Esophagus muscularis mucosa (tissue), 4 donors: ENCODE measurements around the gene PRR5L. TPM values are rescaled to one million over a fixed set of nuclear protein-coding genes. Genes with fewer than 3 reads are reported as not detected.

Experiments used
- DNase-seq: peaks from one replicate; pipeline ENCODE4 v3.0.0-alpha.2; 2017; ENCODE audit errors: extremely low spot score
- H3K27ac ChIP-seq, 4 donors: fragments of 200-600 bp; sonication (generic); replicated peaks in 1 of 4; 1 replicate in 3 of 4; 2 replicates in 1 of 4; pipeline ENCODE4 v1.5.1; 2016 to 2019; ENCODE audit warnings: mild to moderate bottlenecking in 1 of 4
- H3K27me3 ChIP-seq, 4 donors: fragments of 200-600 bp; sonication (generic); one replicate each; pipeline versions ENCODE4 v1.5.1 to v1.6.0; 2016 to 2019
- H3K36me3 ChIP-seq, 4 donors: fragments of 200-600 bp; sonication (generic); one replicate each; pipeline ENCODE4 v1.5.1; 2016 to 2019
- H3K4me1 ChIP-seq, 4 donors: fragments of 200-600 bp; sonication (generic); one replicate each; pipeline ENCODE4 v1.5.1; 2016 to 2019
- H3K4me3 ChIP-seq, 4 donors: fragments of 200-600 bp; sonication (generic); 1 replicate in 2 of 4; 2 replicates in 2 of 4; pipeline ENCODE4 v1.5.1; 2016 to 2019; ENCODE audit warnings: mild to moderate bottlenecking in 4 of 4, moderate library complexity in 1 of 4
- H3K9me3 ChIP-seq, 4 donors: fragments of 200-600 bp; sonication (generic); 1 replicate in 3 of 4; 2 replicates in 1 of 4; pipeline ENCODE4 v1.5.1; 2016 to 2019
- CTCF ChIP-seq, 3 experiments: fragments of 200-600 bp in 2 of 3; fragments of 450-650 bp in 1 of 3; sonication (generic) in 2 of 3; IDR thresholded peaks; one replicate each; pipeline ENCODE4 v1.5.1; 2017 to 2019; ENCODE audit warnings: antibody characterized with exemption in 3 of 3, mild to moderate bottlenecking in 2 of 3, moderate library complexity in 1 of 3
- EP300 ChIP-seq: sonication (generic); formaldehyde crosslinking; IDR thresholded peaks from one replicate; pipeline ENCODE4 v1.6.1; 2017; ENCODE audit warnings: antibody characterized with exemption
- POLR2A ChIP-seq: fragments of 450-650 bp; IDR thresholded peaks from one replicate; pipeline ENCODE4 v1.6.1; 2017; ENCODE audit warnings: antibody characterized with exemption, moderate library complexity, mild to moderate bottlenecking, low read depth
- POLR2AphosphoS5 ChIP-seq, 2 donors: sonication (generic); formaldehyde crosslinking; IDR thresholded peaks; one replicate each; pipeline ENCODE4 v1.6.1; 2017; ENCODE audit warnings: antibody characterized with exemption in 2 of 2
- WGBS: methylation state at CpG from one replicate; pipeline ENCODE4 v1.1.5; 2018; 5-methylcytosine and 5-hydroxymethylcytosine counted together
- intact Hi-C: fragments of 100-400 bp; cut with DNase I; formaldehyde crosslinking; loops from one replicate; pipeline ENCODE4 v1.15.1; 2023
- total RNA-seq, 4 donors: library from RNA; depleted of rRNA; stranded (reverse); fragments of >200 nt; gene quantifications; one replicate each; pipeline versions ENCODE4 v1.1.0 to v1.2.1, GENCODE V29; 2016

Gene PRR5L
- total RNA-seq, 4 donors from 2014 or later: 1.7 to 9.6 (median 3.1) TPM

DNA sequence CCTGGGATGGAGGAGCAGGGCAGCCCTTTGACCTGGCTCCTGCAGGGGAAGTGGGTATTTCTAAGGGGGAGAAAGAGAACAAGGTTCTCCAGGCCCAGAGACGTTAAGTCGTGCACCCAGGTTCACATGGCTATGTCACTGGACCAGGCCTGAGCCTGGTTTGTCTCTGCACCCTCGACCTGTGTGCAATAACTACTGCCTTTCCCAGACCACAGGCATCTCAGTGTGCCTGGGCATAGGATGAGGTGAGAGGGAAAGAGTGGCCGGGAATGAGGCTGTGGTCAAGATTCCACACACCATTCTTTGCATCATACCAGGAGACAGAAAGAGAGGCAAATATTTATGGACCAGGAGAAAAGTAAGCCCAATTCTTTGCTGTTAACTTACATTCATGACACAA, 66.8 kb downstream of the PRR5L start:
- H3K36me3 ChIP-seq: no peaks in the 10 kb centered on the region
- no peak overlapping the region for H3K27ac ChIP-seq
- intact Hi-C loops: no loop called here
- no peak overlapping the region for H3K4me3 ChIP-seq
- peaks cover 0 to 9% (median 7%) of the 10 kb centered on the region in 4 donors for H3K4me1 ChIP-seq
- WGBS: 70% methylated on average over 4 of the region's 4 CpGs
- peaks cover 0 to 29% (median 0%) of the 10 kb centered on the region in 4 donors for H3K27me3 ChIP-seq
- TF ChIP-seq CTCF (IDR thresholded peaks at IDR 0.05): no peak
- TF ChIP-seq EP300: no peak
- no peak for TF ChIP-seq POLR2AphosphoS5 (IDR thresholded peaks at IDR 0.05)
- DNase-seq: peak; percentile 60
- H3K9me3 ChIP-seq: no peaks in the 10 kb centered on the region

- Histone ChIP-seq H3K9me3 (no peaks in the 10 kb centered on the region), H3K27ac (no peak overlapping the region), H3K27me3 (peaks cover 0 to 26% (median 0%) of the 10 kb centered on the region in 4 donors), H3K4me1 (peaks cover 0 to 9% (median 7%) of the 10 kb centered on the region in 4 donors), H3K36me3 (no peaks in the 10 kb centered on the region), H3K4me3 (no peak overlapping the region)
- intact Hi-C loops: no loop called here
- peak; percentile 34 for DNase-seq
- 49% methylated on average over 5 of the region's 5 CpGs for WGBS
- TF ChIP-seq POLR2AphosphoS5 (IDR thresholded peaks at IDR 0.05) (no peak), CTCF (IDR thresholded peaks at IDR 0.05) (no peak)
Observed at GRCh38 chr11:36363361-36364268, 67.5 kb downstream of the PRR5L start.

DNA sequence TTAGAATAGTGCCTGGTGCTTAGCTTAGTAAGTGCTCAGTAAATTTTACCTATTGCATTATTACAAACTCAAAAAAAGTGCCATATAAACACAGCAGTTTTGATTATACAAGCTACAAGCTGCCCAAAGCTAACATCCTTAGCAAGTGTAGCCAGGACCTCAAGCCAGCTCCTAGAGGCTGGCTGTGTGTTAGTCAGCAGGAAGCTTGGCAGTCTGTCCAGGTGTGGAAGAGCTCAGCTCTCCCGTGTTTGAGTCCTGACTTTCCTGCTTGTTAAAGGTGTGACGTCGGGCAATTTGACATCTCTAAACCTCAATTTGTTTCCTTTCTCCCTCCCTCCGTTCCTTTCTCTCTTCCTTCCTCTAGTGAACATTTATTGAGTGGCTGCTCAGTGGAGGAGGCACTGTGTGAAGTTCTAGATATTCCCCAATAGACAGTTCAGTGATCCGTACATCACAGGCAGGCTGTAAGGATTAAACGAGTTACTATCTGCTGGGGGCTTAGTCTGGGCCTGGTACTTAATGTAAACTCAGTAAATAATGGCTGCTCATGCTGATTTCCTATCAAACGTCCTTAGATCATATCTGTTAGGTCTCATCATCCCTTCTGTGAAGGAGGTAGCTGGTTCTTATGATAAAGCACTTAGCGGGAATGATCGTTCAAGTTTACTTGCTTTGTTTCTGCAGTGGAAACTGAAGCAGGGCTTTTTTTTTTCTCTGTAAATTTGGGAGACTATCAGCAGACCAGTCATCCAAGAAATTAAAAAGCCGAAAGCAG, 68.7 kb downstream of the PRR5L start:
- TF ChIP-seq POLR2AphosphoS5 (IDR thresholded peaks at IDR 0.05) (no peak), EP300 (no peak), POLR2A (no peak), CTCF (IDR thresholded peaks at IDR 0.05) (no peak)
- Histone ChIP-seq H3K4me1 (peaks cover 0 to 9% (median 7%) of the 10 kb centered on the region in 4 donors), H3K27me3 (peaks cover 0 to 23% (median 0%) of the 10 kb centered on the region in 4 donors), H3K4me3 (no peak overlapping the region), H3K27ac (no peak overlapping the region), H3K36me3 (no peaks in the 10 kb centered on the region), H3K9me3 (no peaks in the 10 kb centered on the region)
- no peak for DNase-seq
- intact Hi-C loops: no loop called here
- WGBS: 59% methylated on average over 10 of the region's 10 CpGs

DNA sequence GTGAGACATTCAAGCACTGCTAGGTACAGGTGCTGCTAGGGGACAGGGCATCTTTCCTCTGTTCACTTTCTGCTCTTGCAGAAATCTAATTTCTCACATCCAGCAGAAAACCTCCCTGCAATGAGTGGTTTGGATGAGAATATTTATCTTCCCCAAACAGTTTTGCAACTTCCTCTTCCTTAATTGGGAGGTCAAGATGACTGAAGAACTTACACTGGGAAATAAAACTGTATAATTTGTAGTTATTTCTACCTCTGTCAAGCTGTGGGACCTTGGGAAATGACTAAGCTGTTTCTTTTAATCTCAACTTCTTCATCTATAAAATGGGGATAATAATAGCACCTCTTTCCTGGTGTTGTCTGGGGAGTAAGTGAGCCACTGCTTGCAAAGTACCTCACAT, 69.8 kb downstream of the PRR5L start:
- H3K4me1 ChIP-seq: peaks cover 0 to 9% (median 7%) of the 10 kb centered on the region in 4 donors
- DNase-seq: no peak
- H3K4me3 ChIP-seq: no peak overlapping the region
- no peaks in the 10 kb centered on the region for H3K9me3 ChIP-seq
- no peaks in the 10 kb centered on the region for H3K36me3 ChIP-seq
- intact Hi-C loops: no loop called here
- H3K27me3 ChIP-seq: peaks cover 0 to 16% (median 0%) of the 10 kb centered on the region in 4 donors
- no peak overlapping the region for H3K27ac ChIP-seq
- TF ChIP-seq EP300 (no peak), POLR2A (no peak), POLR2AphosphoS5 (IDR thresholded peaks at IDR 0.05) (no peak), CTCF (IDR thresholded peaks at IDR 0.05) (no peak)
